ENCODE measurements around the gene RSL1D1.

GRCh38 chr16:11886881-11887280 lies 35.5 kb upstream of the RSL1D1 start:
- TF ChIP-seq EP300 (IDR thresholded peaks at IDR 0.05; ENCODE audit: low read length) (no peak), CTCF (IDR thresholded peaks at IDR 0.05 in 2 of 3, conservative IDR thresholded peaks at IDR 0.05 in 1 of 3; ENCODE audit: insufficient read depth in 2 of 3, low read depth in 1 of 3, low read length in 3 of 3) (no peak), HDGF (IDR thresholded peaks at IDR 0.05) (no peak), FOXA1 (IDR thresholded peaks at IDR 0.05; ENCODE audit: borderline replicate concordance) (no peak), GTF2F1 (IDR thresholded peaks at IDR 0.05; ENCODE audit: low read depth, low read length) (no peak), FOS (IDR thresholded peaks at IDR 0.05; ENCODE audit: extremely low read depth, insufficient read length) (no peak), ELF4 (CRISPR knock-in tag; IDR thresholded peaks at IDR 0.05) (no peak), CBX5 (IDR thresholded peaks at IDR 0.05; ENCODE audit: borderline replicate concordance, low read depth) (no peak)

All from K562 (cell line).